ENCODE measurements around the gene APRT. TPM values are rescaled to one million over a fixed set of nuclear protein-coding genes. Genes with fewer than 3 reads are reported as not detected.

Gene APRT
- total and polyA plus RNA-seq, 9 of the 15 experiments (the other 6 are each of a cell fraction or from before 2014, with no cell fraction given) = 41.7 to 409 (median 146) TPM

GRCh38 chr16:88839026-88839529 is 27.4 kb upstream of the APRT start (continued):
- 0 out of 4 replicates have a peak, but pooled peaks of 1 of the 2 experiments have one; percentile 69 for TF ChIP-seq FOXA3 (CRISPR knock-in tag; conservative IDR thresholded peaks at IDR 0.05 in 1 of 2, IDR thresholded peaks at IDR 0.05 in 1 of 2)
- peak; percentile 100 for TF ChIP-seq ZBTB33 (CRISPR knock-in tag; IDR thresholded peaks at IDR 0.05)
- TF ChIP-seq ZNF274 (IDR thresholded peaks at IDR 0.05; ENCODE audit: borderline replicate concordance, low read depth, low read length) = no peak
- no peak for TF ChIP-seq MED1 (CRISPR knock-in tag; IDR thresholded peaks at IDR 0.05; ENCODE audit: borderline replicate concordance)
- TF ChIP-seq HMGXB4 (CRISPR knock-in tag; IDR thresholded peaks at IDR 0.05) = 0 out of 2 replicates have a peak, but pooled peaks have one; percentile 26
- no peak for TF ChIP-seq DNMT1 (IDR thresholded peaks at IDR 0.05)
- TF ChIP-seq CBX2 (IDR thresholded peaks at IDR 0.05; ENCODE audit: insufficient read depth, low read length, poor library complexity, severe bottlenecking) = no peak
- TF ChIP-seq CTCF (IDR thresholded peaks at IDR 0.05 in 2 of 3, conservative IDR thresholded peaks at IDR 0.05 in 1 of 3; ENCODE audit: insufficient read depth in 2 of 3, low read depth in 1 of 3, low read length in 3 of 3) = peak; percentile 99
- peak in 1 of 2 experiments; percentile 24; a peak in 1 of 4 replicates for TF ChIP-seq RCOR1 (IDR thresholded peaks at IDR 0.05; ENCODE audit: borderline replicate concordance in 1 of 2, low read depth in 2 of 2, low read length in 2 of 2)
- 0 out of 2 replicates have a peak, but pooled peaks have one; percentile 19 for TF ChIP-seq POLR2AphosphoS5 (IDR thresholded peaks at IDR 0.05; ENCODE audit: control insufficient read depth, insufficient read depth, low read depth, low read length)
- TF ChIP-seq SUPT5H (IDR thresholded peaks at IDR 0.05) = no peak
- TF ChIP-seq PKNOX1 (IDR thresholded peaks at IDR 0.05) = peak; percentile 5; the same call in 1 of the 2 replicates
